Measurements from ENCODE around the gene GLRX5.

GLRX5 gene

GRCh38 chr14:95531969-95532368 is 2.9 kb upstream of the GLRX5 start:
- in situ Hi-C loops (cut with HindIII; ENCODE audit: low sequenced_read_pairs): no loop called here

GRCh38 chr14:95533391-95533821 is 1.4 kb upstream of the GLRX5 start:
- in situ Hi-C loops (cut with HindIII; ENCODE audit: low sequenced_read_pairs): no loop called here

GRCh38 chr14:95533822-95534221 is 1.0 kb upstream of the GLRX5 start:
- in situ Hi-C loops (cut with HindIII; ENCODE audit: low sequenced_read_pairs): no loop called here

- in situ Hi-C loops (cut with HindIII; ENCODE audit: low sequenced_read_pairs): no loop called here
Observed at GRCh38 chr14:95535226-95536021, 574 bp downstream of the GLRX5 start.

GRCh38 chr14:95536036-95536593 is 1.3 kb downstream of the GLRX5 start:
- in situ Hi-C loops (cut with HindIII; ENCODE audit: low sequenced_read_pairs): no loop called here

GRCh38 chr14:95536671-95537070 is 1.8 kb downstream of the GLRX5 start:
- in situ Hi-C loops (cut with HindIII; ENCODE audit: low sequenced_read_pairs): no loop called here

GRCh38 chr14:95537298-95538089 is 2.6 kb downstream of the GLRX5 start:
- in situ Hi-C loops (cut with HindIII; ENCODE audit: low sequenced_read_pairs): no loop called here

- in situ Hi-C loops (cut with HindIII; ENCODE audit: low sequenced_read_pairs): no loop called here
Observed at GRCh38 chr14:95538801-95539509, 4.1 kb downstream of the GLRX5 start.

- in situ Hi-C loops (cut with HindIII; ENCODE audit: low sequenced_read_pairs): loop anchor here (10.0 kb wide), 1 partner anchor 66 kb away; no protein-coding TSS in a partner anchor
Observed at GRCh38 chr14:95540236-95540855, 5.5 kb downstream of the GLRX5 start.

- in situ Hi-C loops (cut with HindIII; ENCODE audit: low sequenced_read_pairs): loop anchor here (10.0 kb wide), 1 partner anchor 67 kb away; no protein-coding TSS in a partner anchor
Observed at GRCh38 chr14:95541346-95541745, 6.5 kb downstream of the GLRX5 start.

GRCh38 chr14:95541932-95542930 is 7.4 kb downstream of the GLRX5 start:
- in situ Hi-C loops (cut with HindIII; ENCODE audit: low sequenced_read_pairs): loop anchor here (10.0 kb wide), 1 partner anchor 67 kb away; no protein-coding TSS in a partner anchor

- in situ Hi-C loops (cut with HindIII; ENCODE audit: low sequenced_read_pairs): loop anchor here (10.0 kb wide), 1 partner anchor 68 kb away; no protein-coding TSS in a partner anchor
Observed at GRCh38 chr14:95543021-95543420, 8.2 kb downstream of the GLRX5 start.

GRCh38 chr14:95544588-95544987 is 9.7 kb downstream of the GLRX5 start:
- in situ Hi-C loops (cut with HindIII; ENCODE audit: low sequenced_read_pairs): loop anchor here (10.0 kb wide), 1 partner anchor 70 kb away; no protein-coding TSS in a partner anchor

- in situ Hi-C loops (cut with HindIII; ENCODE audit: low sequenced_read_pairs): loop anchor here (10.0 kb wide), 1 partner anchor 71 kb away; no protein-coding TSS in a partner anchor
Observed at GRCh38 chr14:95545515-95546168, 10.8 kb downstream of the GLRX5 start.

GRCh38 chr14:95547272-95547625 is 12.4 kb downstream of the GLRX5 start:
- in situ Hi-C loops (cut with HindIII; ENCODE audit: low sequenced_read_pairs): loop anchor here (10.0 kb wide), 1 partner anchor 72 kb away; no protein-coding TSS in a partner anchor

GRCh38 chr14:95547626-95548327 is 12.9 kb downstream of the GLRX5 start:
- in situ Hi-C loops (cut with HindIII; ENCODE audit: low sequenced_read_pairs): loop anchor here (10.0 kb wide), 1 partner anchor 73 kb away; no protein-coding TSS in a partner anchor

- in situ Hi-C loops (cut with HindIII; ENCODE audit: low sequenced_read_pairs): loop anchor here (10.0 kb wide), 1 partner anchor 74 kb away; no protein-coding TSS in a partner anchor
Observed at GRCh38 chr14:95548328-95548929, 13.6 kb downstream of the GLRX5 start.

All from DLD1 (cell line).